ENCODE results near the gene SHKBP1.

DNA sequence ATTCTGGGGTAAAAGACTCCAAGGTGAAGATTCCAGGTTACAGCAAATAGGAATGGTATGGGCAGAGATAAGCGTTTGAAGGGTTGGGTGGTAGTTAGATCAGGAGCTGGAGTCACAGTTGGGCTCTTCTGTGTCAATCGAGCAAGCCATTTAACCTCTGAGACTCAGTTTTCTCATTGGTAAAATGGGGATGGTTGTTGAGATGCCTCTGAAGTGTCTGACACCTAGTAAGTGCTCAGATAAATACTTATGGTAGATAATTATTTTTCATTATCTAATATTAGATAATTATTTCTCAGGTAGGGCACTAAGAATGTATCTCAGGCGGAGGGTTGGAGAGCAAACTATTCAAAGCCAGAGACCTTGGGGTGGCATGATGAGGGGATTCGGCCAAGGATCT is 32.3 kb downstream of the SHKBP1 start:
- TF ChIP-seq, protein P1, sequence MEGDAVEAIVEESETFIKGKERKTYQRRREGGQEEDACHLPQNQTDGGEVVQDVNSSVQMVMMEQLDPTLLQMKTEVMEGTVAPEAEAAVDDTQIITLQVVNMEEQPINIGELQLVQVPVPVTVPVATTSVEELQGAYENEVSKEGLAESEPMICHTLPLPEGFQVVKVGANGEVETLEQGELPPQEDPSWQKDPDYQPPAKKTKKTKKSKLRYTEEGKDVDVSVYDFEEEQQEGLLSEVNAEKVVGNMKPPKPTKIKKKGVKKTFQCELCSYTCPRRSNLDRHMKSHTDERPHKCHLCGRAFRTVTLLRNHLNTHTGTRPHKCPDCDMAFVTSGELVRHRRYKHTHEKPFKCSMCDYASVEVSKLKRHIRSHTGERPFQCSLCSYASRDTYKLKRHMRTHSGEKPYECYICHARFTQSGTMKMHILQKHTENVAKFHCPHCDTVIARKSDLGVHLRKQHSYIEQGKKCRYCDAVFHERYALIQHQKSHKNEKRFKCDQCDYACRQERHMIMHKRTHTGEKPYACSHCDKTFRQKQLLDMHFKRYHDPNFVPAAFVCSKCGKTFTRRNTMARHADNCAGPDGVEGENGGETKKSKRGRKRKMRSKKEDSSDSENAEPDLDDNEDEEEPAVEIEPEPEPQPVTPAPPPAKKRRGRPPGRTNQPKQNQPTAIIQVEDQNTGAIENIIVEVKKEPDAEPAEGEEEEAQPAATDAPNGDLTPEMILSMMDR (IDR thresholded peaks at IDR 0.05) = no peak
- TF ChIP-seq ZFX (IDR thresholded peaks at IDR 0.05; ENCODE audit: borderline replicate concordance) = no peak
